SK-N-SH treated with all-trans-retinoic acid at 6 μM for 48 hours (cell line): ENCODE measurements around the gene CNST.
"Not testable (repeated sequence)": the region's sequence is repeated elsewhere in the genome, so short reads cannot be mapped to it uniquely, and the experiment has no call there.

ENCODE experiments used
- ATAC-seq: fragments of 200-7000 bp; cut with Tn5 transposase; 3 replicates; pipeline ENCODE4 v1.9.1; 2020; ENCODE audit warnings: mild to moderate bottlenecking, moderate library complexity
- BACH2 ChIP-seq: fragments of 250-450 bp; sonication (Bioruptor Pico); IDR thresholded peaks from 2 replicates; pipeline ENCODE4 v1.9.0; 2021; ENCODE audit warnings: mild to moderate bottlenecking, borderline replicate concordance
- CSDC2 ChIP-seq: fragments of 250-450 bp; sonication (Bioruptor Pico); IDR thresholded peaks from 2 replicates; pipeline ENCODE4 v1.5.0; 2020; ENCODE audit warnings: mild to moderate bottlenecking, moderate library complexity
- ESRRG ChIP-seq: fragments of 250-450 bp; sonication (Bioruptor Pico); IDR thresholded peaks from 2 replicates; pipeline ENCODE4 v1.6.1; 2021; ENCODE audit warnings: mild to moderate bottlenecking
- GLIS3 ChIP-seq: fragments of 250-450 bp; sonication (Bioruptor Pico); IDR thresholded peaks from 2 replicates; pipeline ENCODE4 v1.5.0; 2020; ENCODE audit warnings: mild to moderate bottlenecking, moderate library complexity
- ISL1 ChIP-seq: fragments of 250-450 bp; sonication (Bioruptor Pico); IDR thresholded peaks from 2 replicates; pipeline ENCODE4 v2.1.2; 2022; ENCODE audit warnings: mild to moderate bottlenecking, moderate library complexity
- OSR1 ChIP-seq: fragments of 250-450 bp; sonication (Bioruptor Pico); IDR thresholded peaks from 2 replicates; pipeline ENCODE4 v1.8.0; 2022; ENCODE audit warnings: moderate library complexity, mild to moderate bottlenecking, inconsistent platforms
- PPARA ChIP-seq: fragments of 250-450 bp; sonication (Bioruptor Pico); IDR thresholded peaks from 2 replicates; pipeline ENCODE4 v1.5.0; 2020; ENCODE audit warnings: mild to moderate bottlenecking, borderline replicate concordance
- RARB ChIP-seq: fragments of 250-450 bp; sonication (Bioruptor Pico); IDR thresholded peaks from 2 replicates; pipeline ENCODE4 v1.8.0; 2021; ENCODE audit warnings: mild to moderate bottlenecking, moderate library complexity
- SNAI2 ChIP-seq: fragments of 250-450 bp; sonication (Bioruptor Pico); IDR thresholded peaks from 2 replicates; pipeline ENCODE4 v1.5.0; 2020; ENCODE audit warnings: mild to moderate bottlenecking, moderate library complexity
- TCF4 ChIP-seq: fragments of 250-450 bp; sonication (Bioruptor Pico); IDR thresholded peaks from 2 replicates; pipeline ENCODE4 v1.8.0; 2021; ENCODE audit warnings: mild to moderate bottlenecking, moderate library complexity, borderline replicate concordance
- TOX ChIP-seq: fragments of 250-450 bp; sonication (Bioruptor Pico); IDR thresholded peaks from 2 replicates; pipeline ENCODE4 v1.8.0; 2021; ENCODE audit warnings: mild to moderate bottlenecking, moderate library complexity, borderline replicate concordance
- ZC3H10 ChIP-seq: fragments of 250-450 bp; sonication (Bioruptor Pico); IDR thresholded peaks from 2 replicates; pipeline ENCODE4 v1.5.1; 2021; ENCODE audit warnings: mild to moderate bottlenecking, moderate library complexity
- ZFP3 ChIP-seq: fragments of 250-450 bp; sonication (Bioruptor Pico); IDR thresholded peaks from 2 replicates; pipeline ENCODE4 v1.5.0; 2020; ENCODE audit warnings: mild to moderate bottlenecking, moderate library complexity
- ZFP30 ChIP-seq: fragments of 450-650 bp; formaldehyde crosslinking; IDR thresholded peaks from 2 replicates; pipeline ENCODE4 v1.5.0; 2022; ENCODE audit warnings: mild to moderate bottlenecking, moderate library complexity
- ZNF565 ChIP-seq: fragments of 450-650 bp; formaldehyde crosslinking; conservative IDR thresholded peaks from 2 replicates; pipeline ENCODE4 v1.5.0; 2020; ENCODE audit warnings: low read depth, mild to moderate bottlenecking, moderate library complexity
- ZNF70 ChIP-seq: fragments of 450-650 bp; formaldehyde crosslinking; IDR thresholded peaks from 2 replicates; pipeline ENCODE4 v1.5.0; 2020; ENCODE audit warnings: mild to moderate bottlenecking, moderate library complexity
- ZNF8 ChIP-seq: fragments of 450-650 bp; formaldehyde crosslinking; IDR thresholded peaks from 2 replicates; pipeline ENCODE4 v1.5.0; 2020; ENCODE audit warnings: mild to moderate bottlenecking, moderate library complexity
- TF ChIP-seq, protein P1 (sequence below): fragments of 250-450 bp; sonication (Bioruptor Pico); IDR thresholded peaks from 2 replicates; pipeline ENCODE4 v1.5.0; 2020; ENCODE audit warnings: mild to moderate bottlenecking, moderate library complexity
- TF ChIP-seq, protein P2 (sequence below): fragments of 250-450 bp; sonication (Bioruptor Pico); IDR thresholded peaks from 2 replicates; pipeline ENCODE4 v1.8.0; 2020; ENCODE audit warnings: mild to moderate bottlenecking, moderate library complexity, borderline replicate concordance
- TF ChIP-seq, protein P3 (sequence below): fragments of 250-450 bp; sonication (Bioruptor Pico); IDR thresholded peaks from 2 replicates; pipeline ENCODE4 v1.5.1; 2021; ENCODE audit warnings: mild to moderate bottlenecking, moderate library complexity

The CNST gene

DNA sequence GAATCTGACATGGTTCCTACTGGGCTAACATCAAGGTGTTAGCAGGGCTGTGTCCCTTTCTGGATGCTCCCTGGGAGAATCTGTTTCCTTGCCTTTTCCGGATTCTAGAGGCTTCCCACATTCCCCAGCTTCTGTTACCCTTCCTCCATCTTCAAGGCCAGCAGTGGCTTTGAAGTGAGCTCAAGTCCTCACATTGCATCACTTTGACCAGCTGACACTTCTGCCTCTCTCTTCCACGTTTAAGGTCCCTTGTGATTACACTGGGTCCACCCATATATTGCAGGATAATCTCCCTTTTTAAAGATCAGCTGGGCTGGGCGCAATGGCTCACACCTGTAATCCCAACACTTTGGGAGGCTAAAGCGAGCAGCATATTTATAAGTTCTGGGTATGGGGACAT is 33.1 kb downstream of the CNST start (continued):
- TF ChIP-seq, protein P1, sequence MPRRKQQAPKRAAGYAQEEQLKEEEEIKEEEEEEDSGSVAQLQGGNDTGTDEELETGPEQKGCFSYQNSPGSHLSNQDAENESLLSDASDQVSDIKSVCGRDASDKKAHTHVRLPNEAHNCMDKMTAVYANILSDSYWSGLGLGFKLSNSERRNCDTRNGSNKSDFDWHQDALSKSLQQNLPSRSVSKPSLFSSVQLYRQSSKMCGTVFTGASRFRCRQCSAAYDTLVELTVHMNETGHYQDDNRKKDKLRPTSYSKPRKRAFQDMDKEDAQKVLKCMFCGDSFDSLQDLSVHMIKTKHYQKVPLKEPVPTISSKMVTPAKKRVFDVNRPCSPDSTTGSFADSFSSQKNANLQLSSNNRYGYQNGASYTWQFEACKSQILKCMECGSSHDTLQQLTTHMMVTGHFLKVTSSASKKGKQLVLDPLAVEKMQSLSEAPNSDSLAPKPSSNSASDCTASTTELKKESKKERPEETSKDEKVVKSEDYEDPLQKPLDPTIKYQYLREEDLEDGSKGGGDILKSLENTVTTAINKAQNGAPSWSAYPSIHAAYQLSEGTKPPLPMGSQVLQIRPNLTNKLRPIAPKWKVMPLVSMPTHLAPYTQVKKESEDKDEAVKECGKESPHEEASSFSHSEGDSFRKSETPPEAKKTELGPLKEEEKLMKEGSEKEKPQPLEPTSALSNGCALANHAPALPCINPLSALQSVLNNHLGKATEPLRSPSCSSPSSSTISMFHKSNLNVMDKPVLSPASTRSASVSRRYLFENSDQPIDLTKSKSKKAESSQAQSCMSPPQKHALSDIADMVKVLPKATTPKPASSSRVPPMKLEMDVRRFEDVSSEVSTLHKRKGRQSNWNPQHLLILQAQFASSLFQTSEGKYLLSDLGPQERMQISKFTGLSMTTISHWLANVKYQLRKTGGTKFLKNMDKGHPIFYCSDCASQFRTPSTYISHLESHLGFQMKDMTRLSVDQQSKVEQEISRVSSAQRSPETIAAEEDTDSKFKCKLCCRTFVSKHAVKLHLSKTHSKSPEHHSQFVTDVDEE (CRISPR knock-in tag): no peak
- TF ChIP-seq GLIS3 (CRISPR knock-in tag): no peak
- no peak for TF ChIP-seq TCF4 (CRISPR knock-in tag)
- no peak for TF ChIP-seq BACH2 (CRISPR knock-in tag)
- no peak for TF ChIP-seq SNAI2 (CRISPR knock-in tag)
- TF ChIP-seq, all 23 proteins: peak for 0

DNA sequence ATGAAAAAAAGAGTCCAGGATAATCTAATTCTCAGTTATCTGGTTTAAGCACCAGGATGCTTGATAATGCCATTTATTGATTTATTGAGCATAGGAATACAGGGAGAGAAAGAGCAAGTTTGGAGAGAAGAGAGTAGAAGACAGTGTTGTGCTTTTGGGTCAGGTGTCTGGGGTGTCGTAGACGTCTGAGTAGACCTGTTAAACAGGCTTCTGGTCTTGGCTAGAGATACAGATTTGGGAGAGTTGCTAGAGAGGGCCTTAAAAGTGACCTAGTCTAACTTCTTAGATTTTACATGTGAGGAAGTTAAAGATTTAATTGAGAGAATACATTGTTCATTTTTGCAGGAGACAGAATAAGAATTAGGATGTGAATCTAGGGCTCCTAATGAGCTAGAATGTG is 34.3 kb downstream of the CNST start:
- TF ChIP-seq ZNF8 (CRISPR knock-in tag) (no peak), ISL1 (CRISPR knock-in tag) (no peak), BACH2 (CRISPR knock-in tag) (no peak)
- TF ChIP-seq, all 23 proteins: peak for 0
- ATAC-seq: no peak

DNA sequence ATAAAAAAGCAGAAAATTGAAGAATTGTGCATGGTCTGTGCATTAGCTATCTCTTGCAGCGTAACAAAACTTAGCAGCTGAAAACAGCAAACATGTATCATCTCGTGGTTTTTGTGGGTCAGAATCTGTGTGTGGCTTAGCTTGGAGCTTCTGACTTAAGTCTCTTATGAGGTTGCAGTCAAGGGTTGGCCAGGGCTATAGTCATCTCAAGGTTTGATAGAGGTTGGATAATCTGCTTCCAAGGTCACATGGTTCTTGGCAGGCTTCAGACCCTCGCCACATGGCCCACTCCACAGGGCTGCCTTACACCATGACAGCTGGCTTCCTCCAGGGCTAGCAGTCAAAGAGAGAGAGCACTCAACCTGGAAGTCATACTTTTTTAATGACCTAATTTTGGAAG is 35.9 kb downstream of the CNST start:
- TF ChIP-seq TOX: no peak
- no peak for TF ChIP-seq ZFP30 (CRISPR knock-in tag)
- no peak for TF ChIP-seq BACH2 (CRISPR knock-in tag)
- TF ChIP-seq ZNF8 (CRISPR knock-in tag): no peak
- TF ChIP-seq, protein P1 (CRISPR knock-in tag): no peak
- TF ChIP-seq ISL1 (CRISPR knock-in tag): no peak
- TF ChIP-seq, protein P2, sequence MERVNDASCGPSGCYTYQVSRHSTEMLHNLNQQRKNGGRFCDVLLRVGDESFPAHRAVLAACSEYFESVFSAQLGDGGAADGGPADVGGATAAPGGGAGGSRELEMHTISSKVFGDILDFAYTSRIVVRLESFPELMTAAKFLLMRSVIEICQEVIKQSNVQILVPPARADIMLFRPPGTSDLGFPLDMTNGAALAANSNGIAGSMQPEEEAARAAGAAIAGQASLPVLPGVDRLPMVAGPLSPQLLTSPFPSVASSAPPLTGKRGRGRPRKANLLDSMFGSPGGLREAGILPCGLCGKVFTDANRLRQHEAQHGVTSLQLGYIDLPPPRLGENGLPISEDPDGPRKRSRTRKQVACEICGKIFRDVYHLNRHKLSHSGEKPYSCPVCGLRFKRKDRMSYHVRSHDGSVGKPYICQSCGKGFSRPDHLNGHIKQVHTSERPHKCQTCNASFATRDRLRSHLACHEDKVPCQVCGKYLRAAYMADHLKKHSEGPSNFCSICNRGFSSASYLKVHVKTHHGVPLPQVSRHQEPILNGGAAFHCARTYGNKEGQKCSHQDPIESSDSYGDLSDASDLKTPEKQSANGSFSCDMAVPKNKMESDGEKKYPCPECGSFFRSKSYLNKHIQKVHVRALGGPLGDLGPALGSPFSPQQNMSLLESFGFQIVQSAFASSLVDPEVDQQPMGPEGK (CRISPR knock-in tag): no peak
- TF ChIP-seq ESRRG (CRISPR knock-in tag): no peak
- TF ChIP-seq TCF4 (CRISPR knock-in tag): no peak
- TF ChIP-seq OSR1 (CRISPR knock-in tag): no peak
- TF ChIP-seq, protein P3, sequence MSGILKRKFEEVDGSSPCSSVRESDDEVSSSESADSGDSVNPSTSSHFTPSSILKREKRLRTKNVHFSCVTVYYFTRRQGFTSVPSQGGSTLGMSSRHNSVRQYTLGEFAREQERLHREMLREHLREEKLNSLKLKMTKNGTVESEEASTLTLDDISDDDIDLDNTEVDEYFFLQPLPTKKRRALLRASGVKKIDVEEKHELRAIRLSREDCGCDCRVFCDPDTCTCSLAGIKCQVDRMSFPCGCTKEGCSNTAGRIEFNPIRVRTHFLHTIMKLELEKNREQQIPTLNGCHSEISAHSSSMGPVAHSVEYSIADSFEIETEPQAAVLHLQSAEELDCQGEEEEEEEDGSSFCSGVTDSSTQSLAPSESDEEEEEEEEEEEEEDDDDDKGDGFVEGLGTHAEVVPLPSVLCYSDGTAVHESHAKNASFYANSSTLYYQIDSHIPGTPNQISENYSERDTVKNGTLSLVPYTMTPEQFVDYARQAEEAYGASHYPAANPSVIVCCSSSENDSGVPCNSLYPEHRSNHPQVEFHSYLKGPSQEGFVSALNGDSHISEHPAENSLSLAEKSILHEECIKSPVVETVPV (CRISPR knock-in tag): no peak
- TF ChIP-seq RARB (CRISPR knock-in tag): no peak
- ATAC-seq: no peak

DNA sequence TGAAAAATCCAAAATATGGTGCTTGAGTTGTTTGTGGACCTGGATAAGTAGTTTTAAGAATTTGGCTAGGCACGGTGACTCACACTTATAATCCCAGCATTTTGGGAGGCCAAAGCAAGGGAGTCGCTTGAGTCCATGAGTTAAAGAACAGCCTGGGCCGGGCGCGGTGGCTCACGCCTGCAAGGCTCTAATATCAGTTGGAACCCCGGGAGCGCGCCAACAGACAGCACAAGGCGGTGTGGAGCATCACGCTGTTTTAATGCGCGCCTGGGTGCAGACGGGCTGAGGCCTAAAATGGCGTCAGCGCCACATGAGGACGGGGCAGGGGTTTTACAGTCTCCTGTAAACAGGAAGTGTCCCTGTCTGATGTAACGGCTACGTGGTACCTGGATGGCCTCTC is 39.0 kb downstream of the CNST start:
- ATAC-seq: not testable (repeated sequence)

DNA sequence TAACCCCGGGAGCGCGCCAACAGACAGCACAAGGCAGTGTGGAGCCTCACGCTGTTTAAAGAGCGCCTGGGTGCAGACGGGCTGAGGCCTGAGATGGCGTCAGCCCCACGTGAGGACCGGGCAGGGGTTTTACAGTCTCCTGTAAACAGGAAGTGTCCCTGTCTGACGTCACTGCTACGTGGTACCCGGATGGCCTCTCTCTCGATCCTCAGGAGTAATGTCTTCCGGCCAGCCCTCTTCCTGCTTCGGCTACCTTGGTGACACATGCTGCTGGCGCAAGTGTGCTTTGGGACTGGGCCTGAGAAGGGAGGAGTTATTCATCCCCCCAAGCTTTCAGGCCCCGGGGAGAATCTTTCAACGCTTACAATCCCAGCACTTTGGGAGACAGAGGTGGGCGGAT is 41.2 kb downstream of the CNST start:
- ATAC-seq: no peak
- TF ChIP-seq TCF4 (CRISPR knock-in tag) (no peak), BACH2 (CRISPR knock-in tag) (no peak), ZNF70 (CRISPR knock-in tag) (no peak), SNAI2 (CRISPR knock-in tag) (no peak), ZC3H10 (CRISPR knock-in tag) (no peak), ZNF565 (CRISPR knock-in tag) (no peak), TOX (no peak), ESRRG (CRISPR knock-in tag) (no peak), ZFP3 (no peak), PPARA (CRISPR knock-in tag) (no peak), ZFP30 (CRISPR knock-in tag) (no peak), CSDC2 (CRISPR knock-in tag) (no peak)
